Neural cell (in vitro differentiated cells): Measurements from ENCODE around the gene WDR37. TPM values are rescaled to one million over a fixed set of nuclear protein-coding genes. Genes with fewer than 3 reads are reported as not detected.

Source experiments
- H2AFZ ChIP-seq: fragments of 200-600, 300-800 bp; sonication (generic), shearing (Covaris generic); 2 replicates; pipeline ENCODE4 v1.6.0; 2014; ENCODE audit warnings: low read depth, mild to moderate bottlenecking, antibody characterized with exemption, low read length, moderate library complexity
- H3F3A ChIP-seq: fragments of 200-600 bp; shearing (Covaris generic); 2 replicates; pipeline ENCODE4 v1.6.1; 2016; ENCODE audit warnings: mild to moderate bottlenecking, moderate library complexity, mixed read lengths, antibody characterized with exemption, low read length; ENCODE audit not compliant: insufficient read depth, poor library complexity, severe bottlenecking
- H3K27ac ChIP-seq: fragments of 200-600, 300-800 bp; sonication (generic), shearing (Covaris generic); 2 replicates; pipeline ENCODE4 v1.5.1; 2014; ENCODE audit warnings: mild to moderate bottlenecking, low read length, moderate library complexity
- H3K27me3 ChIP-seq: fragments of 300-800, 200-600 bp; sonication (generic), shearing (Covaris generic); 2 replicates; pipeline ENCODE4 v1.6.0; 2014; ENCODE audit warnings: mild to moderate bottlenecking, low read depth, low read length, moderate library complexity; ENCODE audit not compliant: insufficient read depth
- H3K36me3 ChIP-seq: fragments of 300-800, 200-600 bp; sonication (generic), shearing (Covaris generic); 2 replicates; pipeline ENCODE4 v1.5.1; 2014; ENCODE audit warnings: mild to moderate bottlenecking, antibody characterized with exemption, low read length, moderate library complexity; ENCODE audit not compliant: insufficient read depth
- H3K4me2 ChIP-seq: fragments of 300-800, 200-600 bp; sonication (generic), shearing (Covaris generic); 2 replicates; pipeline ENCODE4 v1.6.0; 2014; ENCODE audit warnings: mild to moderate bottlenecking, low read length
- H3K4me3 ChIP-seq: fragments of 300-800, 200-600 bp; sonication (generic), shearing (Covaris generic); 2 replicates; pipeline ENCODE4 v1.5.1; 2014; ENCODE audit warnings: mild to moderate bottlenecking, low read length, moderate library complexity
- H3K79me2 ChIP-seq: fragments of 200-600 bp; shearing (Covaris generic); replicated peaks from 2 replicates; pipeline ENCODE4 v1.6.0; 2014; ENCODE audit warnings: mild to moderate bottlenecking, low read length, moderate library complexity; ENCODE audit not compliant: insufficient read depth
- H3K9ac ChIP-seq: fragments of 300-800, 200-600 bp; sonication (generic), shearing (Covaris generic); 2 replicates; pipeline ENCODE4 v1.6.1; 2016; ENCODE audit warnings: mild to moderate bottlenecking, low read length, mixed read lengths
- H3K9me2 ChIP-seq: fragments of 200-600 bp; shearing (Covaris generic); 2 replicates; pipeline ENCODE4 v1.6.1; 2016; ENCODE audit warnings: mild to moderate bottlenecking, low read length, mixed read lengths; ENCODE audit not compliant: insufficient read depth
- H3K9me3 ChIP-seq: fragments of 200-600, 300-800 bp; sonication (generic), shearing (Covaris generic); 2 replicates; pipeline ENCODE4 v1.6.1; 2016; ENCODE audit warnings: mild to moderate bottlenecking, mixed run types, low read length, moderate library complexity, mixed read lengths
- H4K20me1 ChIP-seq: fragments of 200-600 bp; shearing (Covaris generic); 2 replicates; pipeline ENCODE4 v1.6.1; 2016; ENCODE audit warnings: mild to moderate bottlenecking, mixed run types; ENCODE audit not compliant: insufficient read depth
- CTCF ChIP-seq: fragments of 450-650 bp; IDR thresholded peaks from 2 replicates; pipeline ENCODE4 v1.5.1; 2014; ENCODE audit warnings: antibody characterized with exemption, mild to moderate bottlenecking, moderate library complexity; ENCODE audit not compliant: poor library complexity, severe bottlenecking
- EP300 ChIP-seq: fragments of 450-650 bp; conservative IDR thresholded peaks from 2 replicates; pipeline ENCODE4 v1.6.1; 2014; ENCODE audit warnings: antibody characterized with exemption, mild to moderate bottlenecking, moderate library complexity; ENCODE audit not compliant: poor library complexity, severe bottlenecking
- EZH2 ChIP-seq: fragments of 200-600, 300-800 bp; shearing (Covaris generic), sonication (generic); IDR thresholded peaks from 2 replicates; pipeline ENCODE4 v1.6.1; 2014; ENCODE audit warnings: antibody characterized with exemption, low read length, borderline replicate concordance, mild to moderate bottlenecking; ENCODE audit not compliant: insufficient read depth, poor library complexity, severe bottlenecking
- MXI1 ChIP-seq: fragments of 450-650 bp; conservative IDR thresholded peaks from 2 replicates; pipeline ENCODE4 v1.6.1; 2014; ENCODE audit warnings: antibody characterized with exemption, mild to moderate bottlenecking; ENCODE audit not compliant: poor library complexity, severe bottlenecking
- POLR2AphosphoS5 ChIP-seq: IDR thresholded peaks from 2 replicates; pipeline ENCODE4 v1.6.1; 2012
- RAD21 ChIP-seq: fragments of 450-650 bp; conservative IDR thresholded peaks from 2 replicates; pipeline ENCODE4 v1.6.1; 2014; ENCODE audit warnings: antibody characterized with exemption, mild to moderate bottlenecking, moderate library complexity
- SMC3 ChIP-seq: fragments of 450-650 bp; conservative IDR thresholded peaks from 2 replicates; pipeline ENCODE4 v1.6.1; 2014; ENCODE audit warnings: antibody characterized with exemption, mild to moderate bottlenecking, moderate library complexity; ENCODE audit not compliant: poor library complexity
- TAF1 ChIP-seq: IDR thresholded peaks from 2 replicates; pipeline ENCODE4 v1.6.1; 2012; ENCODE audit warnings: low read depth
- polyA plus RNA-seq: library from polyadenylated mRNA; depleted of rRNA; stranded (reverse); fragments of >200 nt; gene quantifications from 2 replicates; pipeline ENCODE4 v1.2.3, GENCODE V29; 2014
- TF ChIP-seq, protein P1 (sequence below): IDR thresholded peaks from 2 replicates; pipeline ENCODE4 v1.6.1; 2012; ENCODE audit warnings: borderline replicate concordance

Gene WDR37
- polyA plus RNA-seq, 1 donor from 2014 or later: 32.3 TPM

- H3K9me3 ChIP-seq: no peaks in the 10 kb centered on the region
- no peak overlapping the region for H2AFZ ChIP-seq
- H3K9ac ChIP-seq: no peak overlapping the region
- no peaks in the 10 kb centered on the region for H3K27me3 ChIP-seq
- H3K4me2 ChIP-seq: no peak overlapping the region
- TF ChIP-seq CTCF (no peak), EZH2 (no peak), RAD21 (no peak), TAF1 (no peak), POLR2AphosphoS5 (no peak), EP300 (no peak), SMC3 (no peak), MXI1 (no peak)
- TF ChIP-seq, protein P1, sequence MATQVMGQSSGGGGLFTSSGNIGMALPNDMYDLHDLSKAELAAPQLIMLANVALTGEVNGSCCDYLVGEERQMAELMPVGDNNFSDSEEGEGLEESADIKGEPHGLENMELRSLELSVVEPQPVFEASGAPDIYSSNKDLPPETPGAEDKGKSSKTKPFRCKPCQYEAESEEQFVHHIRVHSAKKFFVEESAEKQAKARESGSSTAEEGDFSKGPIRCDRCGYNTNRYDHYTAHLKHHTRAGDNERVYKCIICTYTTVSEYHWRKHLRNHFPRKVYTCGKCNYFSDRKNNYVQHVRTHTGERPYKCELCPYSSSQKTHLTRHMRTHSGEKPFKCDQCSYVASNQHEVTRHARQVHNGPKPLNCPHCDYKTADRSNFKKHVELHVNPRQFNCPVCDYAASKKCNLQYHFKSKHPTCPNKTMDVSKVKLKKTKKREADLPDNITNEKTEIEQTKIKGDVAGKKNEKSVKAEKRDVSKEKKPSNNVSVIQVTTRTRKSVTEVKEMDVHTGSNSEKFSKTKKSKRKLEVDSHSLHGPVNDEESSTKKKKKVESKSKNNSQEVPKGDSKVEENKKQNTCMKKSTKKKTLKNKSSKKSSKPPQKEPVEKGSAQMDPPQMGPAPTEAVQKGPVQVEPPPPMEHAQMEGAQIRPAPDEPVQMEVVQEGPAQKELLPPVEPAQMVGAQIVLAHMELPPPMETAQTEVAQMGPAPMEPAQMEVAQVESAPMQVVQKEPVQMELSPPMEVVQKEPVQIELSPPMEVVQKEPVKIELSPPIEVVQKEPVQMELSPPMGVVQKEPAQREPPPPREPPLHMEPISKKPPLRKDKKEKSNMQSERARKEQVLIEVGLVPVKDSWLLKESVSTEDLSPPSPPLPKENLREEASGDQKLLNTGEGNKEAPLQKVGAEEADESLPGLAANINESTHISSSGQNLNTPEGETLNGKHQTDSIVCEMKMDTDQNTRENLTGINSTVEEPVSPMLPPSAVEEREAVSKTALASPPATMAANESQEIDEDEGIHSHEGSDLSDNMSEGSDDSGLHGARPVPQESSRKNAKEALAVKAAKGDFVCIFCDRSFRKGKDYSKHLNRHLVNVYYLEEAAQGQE: no peak
- no peak overlapping the region for H3K4me3 ChIP-seq
- H3F3A ChIP-seq: no peaks in the 10 kb centered on the region
- H3K36me3 ChIP-seq: peaks cover 5% of the 10 kb centered on the region
- H3K9me2 ChIP-seq: no peaks in the 10 kb centered on the region
- no peaks in the 10 kb centered on the region for H4K20me1 ChIP-seq
- no peaks in the 10 kb centered on the region for H3K79me2 ChIP-seq
- no peak overlapping the region for H3K27ac ChIP-seq
Measured at GRCh38 chr10:1127629-1128028, 71.4 kb downstream of the WDR37 start.

- no peak for TF ChIP-seq EZH2
- TF ChIP-seq RAD21: no peak
- no peak for TF ChIP-seq CTCF
- TF ChIP-seq SMC3: no peak
- TF ChIP-seq, protein P1: no peak
- no peak for TF ChIP-seq MXI1
- no peak for TF ChIP-seq TAF1
- TF ChIP-seq EP300: no peak
- Histone ChIP-seq H2AFZ (no peak overlapping the region), H3K9me3 (no peaks in the 10 kb centered on the region), H3K9ac (no peak overlapping the region), H3K27ac (no peak overlapping the region), H4K20me1 (no peaks in the 10 kb centered on the region), H3F3A (no peaks in the 10 kb centered on the region), H3K79me2 (no peaks in the 10 kb centered on the region), H3K9me2 (no peaks in the 10 kb centered on the region), H3K36me3 (peaks cover 5% of the 10 kb centered on the region), H3K4me3 (no peak overlapping the region), H3K4me2 (no peak overlapping the region), H3K27me3 (no peaks in the 10 kb centered on the region)
Measured at GRCh38 chr10:1128115-1128514, 71.9 kb downstream of the WDR37 start.
